Panc1 (cell line): ENCODE measurements around the gene TEX264. TPM values are rescaled to one million over a fixed set of nuclear protein-coding genes. Genes with fewer than 3 reads are reported as not detected.

Source experiments
- ATAC-seq: fragments of 200-7000 bp; cut with Tn5 transposase; 2 replicates; pipeline ENCODE4 v1.9.1; 2020; ENCODE audit warnings: mild to moderate bottlenecking, moderate library complexity
- BruUV-seq: library from RNA; stranded (reverse); fragments of 400-500 nt; replicated peaks from 2 replicates; lab custom pipeline; 2021; lab: Mats Ljungman, UMichigan
- CTCF ChIA-PET: fragments of 300-600 bp; sonication (Branson Sonifier 250); formaldehyde crosslinking; loops from one replicate; lab custom pipeline; 2022; ENCODE audit warnings: antibody characterized with exemption; lab: Charles Lee
- POLR2A ChIA-PET: fragments of 300-600 bp; sonication (Branson Sonifier 250); formaldehyde crosslinking; loops from one replicate; lab custom pipeline; 2022; ENCODE audit warnings: antibody characterized with exemption; lab: Charles Lee
- DNase-seq: peaks from one replicate; pipeline ENCODE4 v3.0.0-alpha.2; 2010; ENCODE audit warnings: low read depth, low spot score
- H3K27ac ChIP-seq: 2 replicates; pipeline ENCODE4 v1.5.1; 2011; ENCODE audit warnings: mild to moderate bottlenecking, low read length, inconsistent platforms
- H3K27me3 ChIP-seq: fragments of 200-500 bp; sonication (Bioruptor generic); 2 replicates; pipeline ENCODE4 v1.6.0; 2014; ENCODE audit warnings: low read length, inconsistent platforms; ENCODE audit not compliant: control insufficient read depth, insufficient read depth
- H3K36me3 ChIP-seq: fragments of 200-500 bp; sonication (Bioruptor generic); 2 replicates; pipeline ENCODE4 v1.5.1; 2014; ENCODE audit warnings: inconsistent platforms, mild to moderate bottlenecking, low read length, moderate library complexity; ENCODE audit not compliant: control insufficient read depth, insufficient read depth
- H3K4me1 ChIP-seq: 2 replicates; pipeline ENCODE4 v1.5.1; 2011; ENCODE audit warnings: inconsistent platforms, mild to moderate bottlenecking, low read length, moderate library complexity; ENCODE audit not compliant: control insufficient read depth, insufficient read depth
- H3K4me3 ChIP-seq, 2 experiments: 2 replicates each; pipeline ENCODE4 v1.5.1; 2011 to 2012; ENCODE audit warnings: low read depth in 2 of 2, low read length in 2 of 2, mild to moderate bottlenecking in 2 of 2, inconsistent platforms in 1 of 2, moderate library complexity in 1 of 2
- H3K9me3 ChIP-seq: fragments of 200-500 bp; sonication (Bioruptor generic); 2 replicates; pipeline ENCODE4 v1.5.1; 2014; ENCODE audit warnings: low read depth, mild to moderate bottlenecking, inconsistent platforms, low read length, moderate library complexity; ENCODE audit not compliant: control insufficient read depth, insufficient read depth
- POLR2AphosphoS5 ChIP-seq: IDR thresholded peaks from 2 replicates; pipeline ENCODE4 v1.6.1; 2012; ENCODE audit warnings: mild to moderate bottlenecking, low read depth, low read length, moderate library complexity
- REST ChIP-seq, 2 experiments: IDR thresholded peaks; 2 replicates each; pipeline ENCODE4 v1.6.1; 2011 to 2012; ENCODE audit warnings: low read depth in 2 of 2, control low read depth in 1 of 2, low read length in 1 of 2, mild to moderate bottlenecking in 1 of 2, moderate library complexity in 1 of 2; ENCODE audit not compliant: insufficient read depth in 1 of 2
- SIN3A ChIP-seq: IDR thresholded peaks from 2 replicates; pipeline ENCODE4 v1.6.1; 2012; ENCODE audit warnings: low read depth, mild to moderate bottlenecking, low read length, moderate library complexity, borderline replicate concordance; ENCODE audit not compliant: insufficient read depth
- TCF7L2 ChIP-seq: IDR thresholded peaks from 2 replicates; pipeline ENCODE4 v1.6.1; 2011; ENCODE audit warnings: mild to moderate bottlenecking, low read depth, low read length, inconsistent platforms
- in situ Hi-C: cut with HindIII; loops from 2 replicates; pipeline ENCODE4 v1.10.0; 2016; ENCODE audit warnings: low sequenced_read_pairs, low pct_unique_long_range_greater_than_20kb
- intact Hi-C: fragments of 100-400 bp; cut with micrococcal nuclease; formaldehyde crosslinking; loops from one replicate; pipeline ENCODE4 v1.10.0; 2022; ENCODE audit not compliant: unreplicated experiment
- total RNA-seq: library from RNA; stranded (reverse); gene quantifications from one replicate; pipeline ENCODE4 v1.2.1, GENCODE V29; 2021; ENCODE audit not compliant: unreplicated experiment
- TF ChIP-seq, protein P1 (sequence below): fragments of 450-650 bp; IDR thresholded peaks from 2 replicates; pipeline ENCODE4 v1.5.1; 2017; ENCODE audit warnings: mild to moderate bottlenecking

TEX264 gene
- total RNA-seq, 1 experiment from 2014 or later: 45.8 TPM

DNA sequence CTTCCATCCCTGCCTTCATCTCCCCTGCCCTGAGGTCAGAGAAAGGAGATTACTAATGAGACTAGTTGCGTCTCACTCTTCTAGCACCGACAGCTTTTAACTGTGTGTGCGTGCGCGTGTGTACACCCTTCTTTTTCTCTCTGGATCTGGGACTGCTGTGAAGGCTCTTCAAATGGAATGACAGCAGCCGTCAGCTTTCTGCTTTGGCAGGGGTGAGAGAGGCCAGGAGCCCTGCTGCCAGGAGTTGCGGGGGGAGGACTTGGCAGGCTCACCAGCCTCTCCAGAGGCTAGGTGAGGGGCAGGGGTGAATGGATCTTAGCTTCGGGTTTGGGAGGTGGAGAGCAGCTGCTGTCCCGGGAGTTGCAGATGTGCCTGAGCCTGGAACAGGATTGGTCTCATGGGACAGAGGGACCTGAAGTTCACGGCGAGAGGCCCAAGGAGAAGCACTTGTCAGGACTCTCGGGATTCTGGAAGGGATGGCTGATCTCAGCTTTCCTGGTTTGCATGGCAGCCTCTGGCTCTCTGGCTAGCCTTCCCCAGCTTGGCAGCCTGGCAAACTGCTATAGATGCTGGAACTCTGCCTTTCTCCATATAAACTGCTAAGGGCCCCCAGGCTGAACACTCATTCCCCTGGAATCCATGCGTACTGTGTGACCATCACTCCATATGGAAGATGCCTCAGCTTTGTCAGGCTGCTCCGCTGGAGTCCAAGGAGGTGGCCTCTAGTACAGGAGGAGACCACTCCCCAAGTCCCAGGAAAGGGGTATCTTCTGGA, 16.6 kb downstream of the TEX264 start:
- Histone ChIP-seq H3K4me1 (no peaks in the 10 kb centered on the region), H3K9me3 (no peaks in the 10 kb centered on the region), H3K4me3 (no peak overlapping the region), H3K27me3 (no peaks in the 10 kb centered on the region), H3K27ac (no peak overlapping the region), H3K36me3 (no peaks in the 10 kb centered on the region; the same call in 1 of the 2 replicates)
- intact Hi-C loops: no loop called here
- ChIA-PET POLR2A (no interaction called here), CTCF (no interaction called here)
- in situ Hi-C loops: no loop called here
- BruUV-seq: no TSS peak
- TF ChIP-seq, protein P1, sequence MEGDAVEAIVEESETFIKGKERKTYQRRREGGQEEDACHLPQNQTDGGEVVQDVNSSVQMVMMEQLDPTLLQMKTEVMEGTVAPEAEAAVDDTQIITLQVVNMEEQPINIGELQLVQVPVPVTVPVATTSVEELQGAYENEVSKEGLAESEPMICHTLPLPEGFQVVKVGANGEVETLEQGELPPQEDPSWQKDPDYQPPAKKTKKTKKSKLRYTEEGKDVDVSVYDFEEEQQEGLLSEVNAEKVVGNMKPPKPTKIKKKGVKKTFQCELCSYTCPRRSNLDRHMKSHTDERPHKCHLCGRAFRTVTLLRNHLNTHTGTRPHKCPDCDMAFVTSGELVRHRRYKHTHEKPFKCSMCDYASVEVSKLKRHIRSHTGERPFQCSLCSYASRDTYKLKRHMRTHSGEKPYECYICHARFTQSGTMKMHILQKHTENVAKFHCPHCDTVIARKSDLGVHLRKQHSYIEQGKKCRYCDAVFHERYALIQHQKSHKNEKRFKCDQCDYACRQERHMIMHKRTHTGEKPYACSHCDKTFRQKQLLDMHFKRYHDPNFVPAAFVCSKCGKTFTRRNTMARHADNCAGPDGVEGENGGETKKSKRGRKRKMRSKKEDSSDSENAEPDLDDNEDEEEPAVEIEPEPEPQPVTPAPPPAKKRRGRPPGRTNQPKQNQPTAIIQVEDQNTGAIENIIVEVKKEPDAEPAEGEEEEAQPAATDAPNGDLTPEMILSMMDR: no peak
- no peak for TF ChIP-seq SIN3A
- TF ChIP-seq REST (IDR thresholded peaks at IDR 0.05; ENCODE audit: insufficient read depth in 1 of 2, low read depth in 2 of 2, low read length in 1 of 2): no peak
- no peak for TF ChIP-seq TCF7L2
- no peak for TF ChIP-seq POLR2AphosphoS5
- no peak for DNase-seq
- ATAC-seq: no peak

GRCh38 chr3:51688206-51688600, 17.2 kb downstream of the TEX264 start:
- H3K27ac ChIP-seq: no peak overlapping the region
- no peak for DNase-seq
- ChIA-PET CTCF (no interaction called here), POLR2A (no interaction called here)
- no TSS peak for BruUV-seq
- no peaks in the 10 kb centered on the region for H3K27me3 ChIP-seq
- H3K4me1 ChIP-seq: no peaks in the 10 kb centered on the region
- H3K9me3 ChIP-seq: no peaks in the 10 kb centered on the region
- in situ Hi-C loops (no loop called here), intact Hi-C loops (no loop called here)
- no peak for ATAC-seq
- H3K36me3 ChIP-seq: no peaks in the 10 kb centered on the region; the same call in 1 of the 2 replicates
- no peak for TF ChIP-seq TCF7L2
- TF ChIP-seq, protein P1: no peak
- no peak for TF ChIP-seq REST (IDR thresholded peaks at IDR 0.05; ENCODE audit: insufficient read depth in 1 of 2, low read depth in 2 of 2, low read length in 1 of 2)
- H3K4me3 ChIP-seq: no peak overlapping the region
